Measurements from ENCODE around the gene NEDD9.
A peak's percentile ranks its signal among the peaks of the same experiment; 100 is the strongest.

Gene NEDD9

DNA sequence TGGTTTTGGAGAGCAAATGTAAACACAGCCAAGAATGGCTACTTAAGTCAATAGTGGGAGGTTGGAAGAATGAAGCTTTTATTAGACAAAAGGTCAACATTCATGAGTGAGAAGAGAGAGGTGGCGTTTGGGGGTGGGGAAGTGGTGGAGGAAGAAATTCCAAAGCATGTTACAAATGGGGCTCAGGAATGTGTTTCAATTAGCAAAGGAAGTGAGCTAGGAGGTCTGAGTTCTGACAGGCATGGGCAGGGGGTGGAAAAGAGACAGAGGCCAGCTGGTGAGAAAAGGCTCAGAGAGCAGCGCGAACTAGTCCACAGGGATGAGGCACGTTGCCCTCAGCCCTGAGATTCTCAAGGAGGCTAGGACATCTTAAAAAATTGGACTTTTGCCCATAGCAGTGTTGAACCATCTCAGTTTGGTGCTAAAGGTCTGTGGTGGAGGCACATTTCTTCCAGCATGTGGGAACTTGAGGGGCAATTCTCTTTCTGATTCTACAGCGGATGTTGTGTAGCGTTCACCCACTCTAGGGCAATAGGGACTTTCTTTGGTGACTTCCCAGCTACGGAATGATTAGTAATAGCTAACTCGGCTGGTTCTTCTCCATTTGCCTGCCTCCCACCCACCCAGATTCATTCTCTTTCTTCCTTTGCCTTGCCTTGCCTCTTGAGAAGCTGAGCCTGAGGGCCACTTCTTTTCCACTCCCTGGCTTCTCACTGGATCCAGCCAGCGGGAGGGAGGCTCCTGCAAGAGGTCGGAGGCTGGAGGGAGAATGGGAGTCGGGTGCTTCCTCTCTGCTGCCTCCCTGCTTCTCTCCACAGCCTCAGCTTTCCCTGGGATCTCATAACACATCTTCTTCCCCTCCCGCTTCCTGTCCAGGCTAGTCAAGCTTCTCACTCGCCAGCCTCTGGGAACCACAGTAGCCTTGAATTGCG, 45.1 kb upstream of the NEDD9 start:
- Mint-ChIP-seq H3K4me1 (peaks cover 84% of the 10 kb centered on the region), H3K27me3 (ENCODE audit: low read depth, poor library complexity) (peaks cover 10% of the 10 kb centered on the region), H3K36me3 (ENCODE audit: low read depth) (no peaks in the 10 kb centered on the region), H3K9me3 (no peaks in the 10 kb centered on the region), H3K4me3 (peak overlapping the region; percentile 11), H3K27ac (peak overlapping the region; percentile 82)
- no peak for TF ChIP-seq CTCF (IDR thresholded peaks at IDR 0.05)
- no peak for DNase-seq

DNA sequence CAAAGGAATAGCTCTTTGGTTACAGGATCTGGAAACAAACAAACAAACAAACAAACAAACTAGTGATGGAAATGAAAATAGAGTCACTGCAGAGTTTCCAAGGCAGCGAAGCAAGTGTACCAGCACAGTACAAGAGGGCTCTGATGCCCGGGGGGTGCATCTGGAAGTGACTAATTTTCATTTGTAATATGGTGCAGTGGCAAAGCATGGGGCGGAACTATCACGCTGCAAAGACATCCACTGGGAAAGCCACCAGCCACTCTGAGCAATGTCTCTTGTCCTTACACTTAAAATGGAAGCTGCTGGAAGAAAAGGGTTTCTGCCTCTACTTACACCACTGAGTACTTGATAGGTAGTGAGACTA, 44.4 kb upstream of the NEDD9 start:
- peak overlapping the region; percentile 2 for H3K4me3 Mint-ChIP-seq
- no peaks in the 10 kb centered on the region for H3K9me3 Mint-ChIP-seq
- H3K27me3 Mint-ChIP-seq (ENCODE audit: low read depth, poor library complexity): peaks cover 10% of the 10 kb centered on the region
- peak overlapping the region; percentile 81 for H3K27ac Mint-ChIP-seq
- TF ChIP-seq CTCF (IDR thresholded peaks at IDR 0.05): no peak
- peaks cover 90% of the 10 kb centered on the region for H3K4me1 Mint-ChIP-seq
- DNase-seq: no peak
- no peaks in the 10 kb centered on the region for H3K36me3 Mint-ChIP-seq (ENCODE audit: low read depth)

DNA sequence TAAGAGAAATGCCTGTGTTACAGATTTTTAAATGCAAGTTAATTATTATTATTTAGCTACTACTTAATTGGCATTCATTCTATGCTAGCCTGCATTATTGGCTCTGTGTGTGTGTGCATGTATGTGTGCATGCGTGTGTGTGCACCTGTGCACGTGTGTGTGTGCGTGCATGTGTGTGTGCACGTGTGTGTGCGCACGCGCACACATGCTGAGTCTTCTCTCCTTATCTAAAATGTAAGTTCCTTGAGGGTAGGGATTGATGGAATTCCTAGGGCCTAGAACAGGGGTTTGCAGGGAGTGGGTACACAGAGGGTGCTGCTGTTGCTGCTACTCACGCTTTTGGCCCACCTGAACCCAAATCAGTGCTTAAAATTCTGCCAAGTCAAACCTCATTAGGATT, 43.8 kb upstream of the NEDD9 start:
- TF ChIP-seq CTCF (IDR thresholded peaks at IDR 0.05): no peak
- H3K4me3 Mint-ChIP-seq: no peak overlapping the region
- H3K27ac Mint-ChIP-seq: peak overlapping the region; percentile 93
- no peak for DNase-seq
- H3K36me3 Mint-ChIP-seq (ENCODE audit: low read depth): no peaks in the 10 kb centered on the region
- H3K4me1 Mint-ChIP-seq: peaks cover 94% of the 10 kb centered on the region
- H3K9me3 Mint-ChIP-seq: no peaks in the 10 kb centered on the region
- H3K27me3 Mint-ChIP-seq (ENCODE audit: low read depth, poor library complexity): peaks cover 10% of the 10 kb centered on the region

DNA sequence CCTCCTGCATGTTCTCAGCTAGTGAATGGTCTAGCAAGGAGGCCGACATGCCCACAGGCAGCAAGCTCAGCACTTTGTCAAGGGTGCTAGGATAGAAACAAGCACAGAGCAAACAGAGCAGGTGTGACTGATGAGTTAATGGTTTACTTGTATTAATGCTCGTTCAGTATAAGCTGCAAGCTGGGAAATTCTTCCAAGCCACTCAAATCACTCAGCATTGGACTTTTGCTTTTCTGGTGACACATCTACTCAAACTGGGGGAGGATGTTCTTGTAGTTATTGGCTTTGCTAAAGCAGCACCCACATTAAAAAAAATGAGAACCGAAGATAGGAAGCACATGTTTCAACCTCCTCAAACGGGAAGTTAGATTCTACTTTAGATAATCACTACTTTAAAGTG, 43.1 kb upstream of the NEDD9 start:
- H3K27me3 Mint-ChIP-seq (ENCODE audit: low read depth, poor library complexity): peaks cover 10% of the 10 kb centered on the region
- H3K4me1 Mint-ChIP-seq: peaks cover 94% of the 10 kb centered on the region
- no peaks in the 10 kb centered on the region for H3K36me3 Mint-ChIP-seq (ENCODE audit: low read depth)
- DNase-seq: no peak
- H3K4me3 Mint-ChIP-seq: no peak overlapping the region
- H3K9me3 Mint-ChIP-seq: no peaks in the 10 kb centered on the region
- H3K27ac Mint-ChIP-seq: no peak overlapping the region
- no peak for TF ChIP-seq CTCF (IDR thresholded peaks at IDR 0.05)

- Mint-ChIP-seq H3K27me3 (ENCODE audit: low read depth, poor library complexity) (peaks cover 5% of the 10 kb centered on the region), H3K4me3 (no peak overlapping the region), H3K9me3 (no peaks in the 10 kb centered on the region), H3K4me1 (peaks cover 94% of the 10 kb centered on the region), H3K27ac (no peak overlapping the region), H3K36me3 (ENCODE audit: low read depth) (no peaks in the 10 kb centered on the region)
- DNase-seq: no peak
- TF ChIP-seq CTCF (IDR thresholded peaks at IDR 0.05): no peak
These were observed 41.1 kb upstream of the NEDD9 start for GRCh38 chr6:11273406-11274065.
